Measurements from ENCODE around the gene SLC1A4.
"Not testable (repeated sequence)": the region's sequence is repeated elsewhere in the genome, so short reads cannot be mapped to it uniquely, and the experiment has no call there.

The SLC1A4 gene

GRCh38 chr2:64960819-64961218, 28.4 kb upstream of the SLC1A4 start:
- no peak overlapping the region for H3K27ac ChIP-seq
- no peak overlapping the region for H3K4me3 ChIP-seq

- not testable (repeated sequence) for H3K4me3 ChIP-seq, H3K27ac ChIP-seq
Observed at GRCh38 chr2:64963138-64963537, 26.1 kb upstream of the SLC1A4 start.

- no peak overlapping the region for H3K27ac ChIP-seq
- no peak overlapping the region for H3K4me3 ChIP-seq
Observed at GRCh38 chr2:64963719-64964118, 25.5 kb upstream of the SLC1A4 start.

GRCh38 chr2:64966017-64966416, 23.2 kb upstream of the SLC1A4 start:
- H3K27ac ChIP-seq: no peak overlapping the region
- no peak overlapping the region for H3K4me3 ChIP-seq

GRCh38 chr2:64966839-64967238, 22.4 kb upstream of the SLC1A4 start:
- Histone ChIP-seq H3K27ac (no peak overlapping the region), H3K4me3 (no peak overlapping the region)

- no peak overlapping the region for H3K4me3 ChIP-seq
- no peak overlapping the region for H3K27ac ChIP-seq
Observed at GRCh38 chr2:64967601-64968000, 21.6 kb upstream of the SLC1A4 start.

- not testable (repeated sequence) for H3K4me3 ChIP-seq, H3K27ac ChIP-seq
Observed at GRCh38 chr2:64969086-64969485, 20.1 kb upstream of the SLC1A4 start.

- Histone ChIP-seq H3K4me3 (no peak overlapping the region), H3K27ac (no peak overlapping the region)
Observed at GRCh38 chr2:64970495-64970894, 18.7 kb upstream of the SLC1A4 start.

- Histone ChIP-seq H3K27ac (no peak overlapping the region), H3K4me3 (no peak overlapping the region)
Observed at GRCh38 chr2:64972426-64972825, 16.8 kb upstream of the SLC1A4 start.

GRCh38 chr2:64972876-64973275, 16.3 kb upstream of the SLC1A4 start:
- Histone ChIP-seq H3K4me3 (no peak overlapping the region), H3K27ac (no peak overlapping the region)

- Histone ChIP-seq H3K27ac (no peak overlapping the region), H3K4me3 (no peak overlapping the region)
Observed at GRCh38 chr2:64975232-64975821, 13.9 kb upstream of the SLC1A4 start.

GRCh38 chr2:64976276-64976675, 12.9 kb upstream of the SLC1A4 start:
- no peak overlapping the region for H3K4me3 ChIP-seq

GRCh38 chr2:64978514-64979268, 10.5 kb upstream of the SLC1A4 start:
- Histone ChIP-seq H3K4me3 (no peak overlapping the region), H3K27ac (no peak overlapping the region)

More at GRCh38 chr2:64976276-64976675, 12.9 kb upstream of the SLC1A4 start:
- no peak overlapping the region for H3K27ac ChIP-seq

- Histone ChIP-seq H3K4me3 (no peak overlapping the region), H3K27ac (no peak overlapping the region)
Observed at GRCh38 chr2:64979744-64980143, 9.5 kb upstream of the SLC1A4 start.

GRCh38 chr2:64980183-64980582, 9.0 kb upstream of the SLC1A4 start:
- no peak overlapping the region for H3K4me3 ChIP-seq
- H3K27ac ChIP-seq: no peak overlapping the region

GRCh38 chr2:64982311-64982857, 6.8 kb upstream of the SLC1A4 start:
- H3K27ac ChIP-seq: no peak overlapping the region
- H3K4me3 ChIP-seq: no peak overlapping the region

GRCh38 chr2:64982932-64983331, 6.3 kb upstream of the SLC1A4 start:
- no peak overlapping the region for H3K27ac ChIP-seq
- H3K4me3 ChIP-seq: no peak overlapping the region

GRCh38 chr2:64985447-64985846, 3.8 kb upstream of the SLC1A4 start:
- Histone ChIP-seq H3K4me3 (no peak overlapping the region), H3K27ac (no peak overlapping the region)

GRCh38 chr2:64987001-64987955, 1.9 kb upstream of the SLC1A4 start:
- Histone ChIP-seq H3K27ac (peak overlapping the region in 14 of 21 experiments; percentile 84 to 96 (median 92)), H3K4me3 (peak overlapping the region; percentile 66 to 81 (median 74))

- H3K4me3 ChIP-seq: peak overlapping the region; percentile 66 to 81 (median 74)
- H3K27ac ChIP-seq: peak overlapping the region in 20 of 21 experiments; percentile 77 to 96 (median 90)
Observed at GRCh38 chr2:64987956-64988419, 1.2 kb upstream of the SLC1A4 start.
